NCI-H2081 treated with DMSO at 0.1 percent for 48 hours (cell line): ENCODE results near the gene CCDC126.
A peak's percentile ranks its signal among the peaks of the same experiment; 100 is the strongest.
"Not testable (repeated sequence)": the region's sequence is repeated elsewhere in the genome, so short reads cannot be mapped to it uniquely, and the experiment has no call there.

Experiments
- DNase-seq: peaks from one replicate; lab custom pipeline; 2025; lab: John Stamatoyannopoulos, UW

CCDC126 gene

GRCh38 chr7:23628370-23628769 lies 31.2 kb downstream of the CCDC126 start:
- DNase-seq, result no peak

- no peak for DNase-seq
Measured at GRCh38 chr7:23633417-23633816, 36.2 kb downstream of the CCDC126 start.

GRCh38 chr7:23645822-23646221 lies 48.6 kb downstream of the CCDC126 start:
- DNase-seq, result no peak

GRCh38 chr7:23653942-23654341 lies 56.8 kb downstream of the CCDC126 start:
- DNase-seq, result no peak

- DNase-seq, result no peak
Measured at GRCh38 chr7:23654508-23654907, 57.3 kb downstream of the CCDC126 start.

- DNase-seq, result no peak
Measured at GRCh38 chr7:23655433-23655832, 58.3 kb downstream of the CCDC126 start.

- DNase-seq, result no peak
Measured at GRCh38 chr7:23658831-23659427, 61.7 kb downstream of the CCDC126 start.

- DNase-seq, result no peak
Measured at GRCh38 chr7:23661385-23661784, 64.2 kb downstream of the CCDC126 start.

GRCh38 chr7:23662124-23662983 lies 65.2 kb downstream of the CCDC126 start:
- no peak for DNase-seq

- DNase-seq, result no peak
Measured at GRCh38 chr7:23662984-23663313, 65.8 kb downstream of the CCDC126 start.

GRCh38 chr7:23664122-23664521 lies 66.9 kb downstream of the CCDC126 start:
- DNase-seq, result no peak

GRCh38 chr7:23672033-23672432 lies 74.9 kb downstream of the CCDC126 start:
- no peak for DNase-seq

GRCh38 chr7:23679898-23680413 lies 82.8 kb downstream of the CCDC126 start, which contains the start of gene FAM221A:
TSS of gene FAM221A (plus strand) at chr7:23680199. CDS start at chr7:23680219, 20 bp downstream.
- DNase-seq, result peak; percentile 33

- DNase-seq, result peak; percentile 50
Measured at GRCh38 chr7:23680414-23681405, 83.5 kb downstream of the CCDC126 start.

- DNase-seq, result not testable (repeated sequence)
Measured at GRCh38 chr7:23684041-23684440, 86.9 kb downstream of the CCDC126 start.

- DNase-seq, result no peak
Measured at GRCh38 chr7:23685731-23686130, 88.5 kb downstream of the CCDC126 start.

GRCh38 chr7:23687011-23687410 lies 89.8 kb downstream of the CCDC126 start:
- DNase-seq, result no peak

- DNase-seq, result no peak
Measured at GRCh38 chr7:23689165-23689564, 92.0 kb downstream of the CCDC126 start.

- DNase-seq, result no peak
Measured at GRCh38 chr7:23691320-23691719, 94.1 kb downstream of the CCDC126 start.

- DNase-seq, result no peak
Measured at GRCh38 chr7:23693224-23693623, 96.0 kb downstream of the CCDC126 start.
